GM12892 (cell line): ENCODE results near the gene ACRBP.

Experiments used
- POLR2A ChIP-seq: IDR thresholded peaks from 2 replicates; pipeline ENCODE4 v1.6.1; 2011; ENCODE audit warnings: low read depth, low read length, control low read depth
- POLR2AphosphoS5 ChIP-seq: IDR thresholded peaks from 2 replicates; pipeline ENCODE4 v1.6.1; 2011; ENCODE audit warnings: low read depth, low read length, control low read depth
- TAF1 ChIP-seq: IDR thresholded peaks from 2 replicates; pipeline ENCODE4 v1.6.1; 2011; ENCODE audit warnings: low read depth, mild to moderate bottlenecking, control low read depth, low read length, borderline replicate concordance

DNA sequence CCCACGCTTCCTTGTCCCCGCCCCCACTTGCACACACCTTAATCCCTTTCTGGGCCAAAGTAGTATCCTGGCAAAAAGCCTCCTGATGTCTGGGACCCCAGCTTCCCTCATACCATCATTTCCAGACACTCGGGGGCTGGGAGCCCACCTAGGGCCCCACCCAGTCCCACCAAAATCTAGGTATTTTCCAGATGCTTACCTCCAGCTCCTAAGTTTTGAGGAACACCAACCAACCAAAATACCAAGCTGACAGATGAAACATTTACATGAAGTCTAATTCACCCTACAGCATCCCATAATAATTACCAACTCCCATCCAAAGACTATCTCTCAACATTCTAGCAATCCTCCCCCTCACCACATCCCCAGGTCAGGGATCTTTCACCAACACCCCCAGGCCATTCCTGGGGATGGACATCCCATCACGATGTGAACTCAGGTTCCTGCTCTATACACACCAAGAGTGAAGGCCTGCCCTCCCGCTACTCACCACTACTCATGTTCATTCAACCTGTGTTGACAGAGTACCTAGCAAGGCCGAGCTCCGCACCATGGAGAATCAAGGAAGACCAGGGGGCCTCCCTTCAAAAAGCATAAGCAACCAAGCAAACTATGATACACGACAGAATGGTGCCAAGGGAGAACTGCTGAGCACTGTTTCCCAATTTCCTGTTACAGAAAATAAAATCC lies 38.5 kb downstream of the ACRBP start:
- TF ChIP-seq POLR2AphosphoS5: no peak
- no peak for TF ChIP-seq POLR2A
- no peak for TF ChIP-seq TAF1
